Stromal cell of bone marrow (primary cell): ENCODE results near the gene COL16A1.

Experiments
- DNase-seq: peaks from one replicate; pipeline ENCODE4 v3.0.0-alpha.2; 2012; ENCODE audit warnings: low read depth

COL16A1 gene

DNA sequence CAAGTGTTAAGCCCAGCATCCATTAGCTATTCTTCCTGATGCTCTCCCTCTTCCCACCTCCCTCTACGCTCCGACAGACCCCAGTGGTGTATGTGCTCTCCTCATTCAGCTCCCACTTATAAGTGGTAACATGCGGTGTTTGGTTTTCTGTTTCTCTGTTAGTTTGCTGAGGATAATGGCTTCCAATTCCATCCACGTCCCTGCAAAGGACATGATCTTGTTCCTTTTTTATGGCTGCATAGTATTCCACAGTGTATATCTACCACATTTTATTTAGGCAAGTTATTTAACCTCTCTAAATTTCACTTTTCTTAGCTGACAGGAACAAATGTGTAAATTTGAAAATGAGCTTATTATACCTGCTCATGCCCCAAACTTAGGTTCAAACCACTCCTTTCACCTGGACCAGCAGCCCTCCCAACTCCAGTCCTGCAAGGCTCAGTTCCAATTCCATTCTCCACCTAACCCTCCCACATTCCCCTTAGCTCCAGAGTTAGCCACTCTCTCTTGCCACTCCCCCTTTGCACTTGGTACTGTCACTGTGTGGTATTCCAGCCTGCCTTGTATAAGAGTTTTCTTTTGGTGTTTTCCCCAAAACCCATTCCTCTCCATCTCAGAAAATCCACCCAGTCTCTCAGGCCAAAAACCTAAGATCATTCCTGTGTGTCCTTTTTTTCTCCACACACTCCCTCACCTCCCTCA lies 57.4 kb downstream of the COL16A1 start:
- no peak for DNase-seq

DNA sequence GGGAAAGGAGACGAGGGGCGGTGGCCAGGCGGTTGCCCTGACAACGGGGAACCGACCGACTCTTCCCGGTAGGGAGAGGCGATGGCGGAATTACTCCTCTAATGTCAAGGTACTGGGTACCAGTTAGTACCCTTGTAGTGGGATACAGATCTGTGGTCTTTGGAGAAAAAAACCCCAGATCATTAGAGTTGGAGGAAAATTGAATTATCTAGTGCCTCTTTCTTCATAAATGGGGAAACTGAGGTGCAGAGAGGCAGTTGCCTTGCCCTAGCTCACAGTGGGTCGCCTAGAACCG lies 58.6 kb downstream of the COL16A1 start:
- no peak for DNase-seq

DNA sequence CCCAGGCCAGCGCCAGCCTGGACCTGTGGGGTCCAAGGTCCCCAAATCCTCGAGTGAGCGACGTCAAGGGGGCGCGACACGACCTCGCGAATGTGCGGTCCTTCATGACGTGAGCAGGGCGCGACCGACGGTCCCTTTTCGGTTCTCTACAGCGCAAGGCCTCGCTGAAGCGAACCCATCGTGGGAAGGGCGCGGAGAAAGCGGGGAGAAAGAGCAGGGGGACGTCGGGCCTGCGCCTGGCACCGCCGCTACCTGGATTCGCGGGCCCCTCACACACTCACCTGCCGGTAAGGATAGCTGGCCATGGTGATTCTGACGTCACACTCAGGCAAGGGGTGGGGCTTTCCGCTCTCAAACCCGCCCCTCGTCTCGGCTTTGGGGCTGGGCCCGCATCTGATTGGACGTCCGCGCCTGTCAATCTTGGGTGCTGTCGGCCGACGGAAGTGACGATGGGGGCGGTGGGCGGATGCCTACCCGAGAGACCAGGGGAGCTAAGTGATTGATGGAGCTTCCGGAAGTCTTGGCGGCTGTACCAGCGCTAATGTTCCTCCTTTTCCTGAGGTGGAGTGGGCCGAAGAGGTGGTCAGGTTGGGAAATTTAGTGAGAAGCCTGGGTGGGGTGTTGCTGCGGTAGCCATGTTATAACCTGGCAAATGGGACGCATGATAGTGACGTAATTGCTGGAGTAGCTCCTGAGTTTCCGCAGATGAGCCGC lies 59.1 kb downstream of the COL16A1 start, which contains the start of gene PEF1:
Gene PEF1 (minus strand): TSS at position 317 of the 714 bp plus-strand sequence. CDS start 12 bp downstream, at position 305.
- DNase-seq: peak; percentile 94

DNA sequence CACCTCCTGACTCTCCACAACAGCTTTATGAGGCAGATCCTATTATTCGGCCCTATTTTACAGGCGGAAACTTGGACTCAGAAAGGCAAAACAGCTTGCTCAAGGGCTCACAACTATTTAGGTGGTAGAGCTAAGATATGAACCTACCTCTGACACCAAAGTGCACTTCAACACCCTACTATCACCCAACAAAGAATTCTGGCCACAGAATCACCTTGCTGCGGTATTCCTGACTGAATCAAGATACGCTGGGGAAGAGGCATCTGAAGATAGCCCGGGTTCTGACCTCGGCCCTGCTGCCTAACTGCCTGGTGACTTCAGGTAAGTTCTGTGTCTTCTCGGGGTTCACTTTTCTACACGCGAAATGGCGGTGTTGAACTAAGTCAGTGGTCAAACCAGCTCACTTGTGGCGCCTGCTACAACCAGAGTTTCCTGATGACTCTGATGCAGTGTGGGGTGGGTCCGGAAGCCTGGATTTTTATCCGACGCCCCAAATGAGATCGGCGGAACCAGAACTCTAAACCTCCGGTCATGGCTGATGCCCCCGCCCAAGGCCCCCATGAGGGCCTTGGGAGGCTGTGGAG lies 59.7 kb downstream of the COL16A1 start:
- DNase-seq: no peak

DNA sequence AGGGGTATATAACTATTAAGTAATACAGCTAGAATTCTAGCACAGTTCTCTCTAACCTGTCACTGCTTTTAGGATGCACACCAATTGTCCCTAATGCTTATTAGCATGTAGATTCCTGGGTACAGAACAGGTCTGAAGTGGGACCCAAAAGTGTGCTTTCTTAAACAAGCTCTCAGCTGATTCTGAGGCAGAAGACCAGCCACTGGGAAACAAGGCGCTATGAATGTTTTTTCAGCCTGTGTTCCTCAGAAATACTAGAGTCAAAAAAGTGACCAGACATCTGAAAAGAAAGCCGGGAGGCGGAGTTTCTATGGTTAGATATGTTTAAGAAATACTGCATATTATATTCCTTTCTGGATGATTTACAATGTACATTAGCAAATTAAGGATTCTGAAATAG lies 60.9 kb downstream of the COL16A1 start:
- no peak for DNase-seq

DNA sequence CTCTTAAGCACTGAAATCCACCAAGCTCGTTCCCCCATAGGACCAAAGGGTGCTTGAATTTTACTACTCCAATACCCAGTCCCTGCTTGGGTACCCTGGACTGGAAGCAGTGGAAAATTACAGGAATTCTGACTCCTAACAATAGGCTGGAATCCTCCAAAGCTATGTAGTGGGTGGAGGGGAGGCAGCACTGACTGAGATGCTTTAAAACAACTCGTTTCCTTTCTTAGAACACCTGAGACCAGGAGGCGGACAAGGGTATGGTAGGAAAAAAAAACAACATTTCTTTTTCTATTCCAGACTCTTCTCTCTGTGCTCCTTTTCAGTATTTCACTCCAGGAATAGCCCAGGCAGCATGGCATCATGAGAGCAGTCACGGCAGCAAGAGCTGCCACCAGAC lies 61.5 kb downstream of the COL16A1 start:
- DNase-seq: no peak

DNA sequence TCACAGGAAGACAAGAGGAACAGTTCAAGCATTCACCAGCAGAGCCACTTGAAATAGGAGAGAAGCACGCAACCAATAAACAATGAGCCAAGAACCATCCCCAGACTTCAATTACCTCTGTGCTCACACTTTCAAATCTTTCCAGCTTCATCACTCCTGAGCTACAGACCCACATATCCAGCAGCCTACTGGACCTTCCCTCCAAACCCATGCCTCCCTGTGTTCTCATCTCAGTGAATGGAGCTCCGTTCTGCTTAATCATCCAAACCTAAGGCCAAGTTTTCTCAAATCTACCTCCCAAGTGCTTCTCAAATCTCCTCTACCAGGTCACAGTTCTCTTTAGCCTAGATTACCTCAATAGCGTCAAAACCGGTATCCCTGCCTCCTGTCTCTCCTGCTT lies 62.9 kb downstream of the COL16A1 start:
- no peak for DNase-seq

DNA sequence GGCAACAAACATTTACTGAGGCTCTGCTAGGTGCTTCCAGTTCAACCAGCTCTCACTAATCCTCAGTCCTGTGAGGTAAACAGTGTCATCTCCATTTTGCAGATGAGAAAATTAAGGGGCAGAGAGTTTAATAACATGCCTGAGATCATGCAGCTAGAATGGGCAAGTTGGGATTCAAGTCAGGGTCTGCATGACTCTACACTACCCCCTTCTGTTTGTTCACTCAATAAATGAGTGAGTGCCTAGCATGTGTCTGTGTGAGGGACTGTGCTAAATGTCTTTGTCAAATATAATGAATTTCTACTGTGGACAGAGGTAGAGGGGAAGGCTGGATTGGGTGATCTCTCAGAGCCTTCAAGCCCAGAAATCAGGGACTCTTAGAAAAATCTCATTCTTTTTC lies 63.6 kb downstream of the COL16A1 start:
- DNase-seq: no peak

DNA sequence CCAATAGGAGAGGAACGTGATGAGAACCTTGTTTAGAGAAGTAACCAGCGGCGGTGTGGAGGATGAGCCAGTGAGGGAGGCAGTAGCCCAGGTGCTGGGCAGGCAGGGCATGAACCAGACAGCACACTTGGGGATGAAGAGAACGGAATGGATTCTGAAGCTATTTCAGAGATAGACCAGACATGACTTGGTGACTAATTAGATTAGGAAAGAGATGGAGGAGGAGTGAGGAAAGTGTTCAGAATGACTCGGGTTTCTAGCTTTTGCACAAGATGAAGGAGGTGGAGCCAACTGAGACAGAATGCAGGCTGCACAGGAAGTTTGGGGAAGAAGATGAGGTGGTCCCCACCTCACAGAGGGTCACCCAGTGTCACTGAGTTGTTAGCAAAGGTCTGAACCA lies 64.3 kb downstream of the COL16A1 start:
- peak; percentile 49 for DNase-seq

DNA sequence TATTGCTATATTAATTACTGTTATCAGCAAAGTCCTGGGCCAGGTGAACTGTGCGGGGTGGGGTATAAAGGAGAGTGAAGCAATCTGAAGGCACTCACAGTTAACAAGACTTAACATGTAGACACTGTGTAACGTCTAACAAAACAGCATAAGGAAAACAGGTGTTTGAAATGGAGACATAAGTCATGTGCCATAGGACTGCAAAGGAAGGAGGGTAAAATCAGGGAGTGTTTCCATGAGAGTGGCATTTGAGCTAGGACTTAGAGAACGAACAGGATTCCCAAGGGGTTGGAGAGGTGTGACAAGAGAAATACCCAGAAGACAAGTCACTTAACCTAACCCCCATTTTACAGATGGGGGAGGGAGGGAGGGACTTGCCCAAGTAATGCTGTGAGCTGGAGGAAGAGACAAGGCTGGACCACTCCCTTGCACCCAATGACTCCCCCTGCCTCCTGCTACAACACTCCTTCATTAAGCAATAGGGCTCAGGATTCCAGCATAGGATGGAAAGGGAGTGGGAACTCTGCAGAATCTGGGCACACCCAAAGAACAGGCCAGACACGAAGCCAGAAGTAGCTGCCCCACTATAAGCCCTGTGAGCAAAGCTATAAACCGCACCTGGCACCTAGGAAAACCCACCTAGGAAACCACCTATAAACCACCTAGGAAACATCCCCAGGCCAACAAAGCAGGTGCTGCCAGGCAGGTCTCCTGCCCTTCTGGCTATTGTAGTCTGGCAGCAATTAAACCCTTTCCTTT lies 65.7 kb downstream of the COL16A1 start:
- DNase-seq: no peak

DNA sequence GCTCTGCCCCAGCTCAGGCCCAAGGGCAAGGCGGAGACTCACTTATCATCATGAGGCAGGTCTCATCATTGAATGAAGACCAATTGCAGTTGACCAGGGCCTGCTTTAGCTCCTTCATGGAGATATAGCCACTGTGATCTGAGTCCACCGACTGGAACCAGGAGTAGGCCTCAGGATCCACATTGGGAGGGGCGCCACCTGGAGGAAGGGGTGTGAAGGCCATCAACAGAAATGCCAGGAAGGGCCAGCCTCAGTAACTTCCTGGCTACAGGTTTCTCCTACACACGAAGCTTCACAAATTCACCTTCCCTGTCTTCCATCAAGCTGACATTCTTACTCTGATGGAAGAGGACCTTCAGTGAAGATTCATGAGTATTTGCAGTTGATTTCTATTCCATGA lies 70.7 kb downstream of the COL16A1 start:
- DNase-seq: no peak

DNA sequence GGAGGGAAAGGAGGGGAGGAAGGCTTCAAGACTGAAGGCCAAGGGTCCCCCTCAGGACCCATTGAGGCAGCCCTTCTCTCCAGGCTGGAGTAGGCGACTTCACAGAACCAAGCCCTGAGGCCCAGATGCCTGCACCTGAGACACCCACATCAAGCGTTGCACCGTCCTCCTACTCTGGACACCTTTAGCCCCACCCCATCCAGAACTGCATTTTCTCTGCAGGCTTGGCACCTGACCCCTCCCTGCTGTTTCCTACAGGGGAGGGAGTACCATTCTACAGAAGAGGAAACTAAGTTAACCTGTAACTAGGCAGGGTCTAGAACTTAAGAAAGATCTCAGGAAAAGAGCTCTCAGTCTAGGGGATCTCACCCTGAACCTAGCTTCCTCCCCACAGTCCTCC lies 71.2 kb downstream of the COL16A1 start:
- DNase-seq: no peak

DNA sequence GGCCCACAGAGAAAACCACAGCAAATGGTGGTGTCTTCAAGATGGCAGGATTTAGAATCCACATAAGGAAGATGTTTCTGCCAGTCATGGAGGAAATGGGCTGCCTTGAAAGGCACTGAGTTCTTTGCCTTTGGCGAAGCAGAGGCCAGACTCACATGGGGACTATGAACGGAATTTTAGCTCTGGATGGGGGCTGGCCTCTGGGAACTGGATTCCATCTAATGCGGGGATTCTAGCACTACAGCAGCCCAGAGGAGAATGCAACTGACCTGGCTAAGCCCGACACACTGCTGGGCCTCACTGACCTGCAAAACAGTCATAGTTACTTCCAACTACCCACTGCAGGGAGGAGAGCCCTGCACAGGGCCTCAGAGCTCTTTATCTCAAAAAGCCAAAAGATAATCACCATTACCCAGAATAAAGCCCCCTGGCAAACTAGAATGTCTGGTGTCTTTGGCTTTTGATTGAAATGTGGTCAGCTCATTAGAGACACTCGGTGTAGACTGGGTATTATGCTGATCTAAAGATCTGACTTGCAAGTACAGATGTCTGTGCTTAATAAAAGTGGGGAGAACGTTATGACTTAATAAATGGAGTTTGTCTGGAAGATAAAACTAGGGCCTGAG lies 74.8 kb downstream of the COL16A1 start:
- no peak for DNase-seq

DNA sequence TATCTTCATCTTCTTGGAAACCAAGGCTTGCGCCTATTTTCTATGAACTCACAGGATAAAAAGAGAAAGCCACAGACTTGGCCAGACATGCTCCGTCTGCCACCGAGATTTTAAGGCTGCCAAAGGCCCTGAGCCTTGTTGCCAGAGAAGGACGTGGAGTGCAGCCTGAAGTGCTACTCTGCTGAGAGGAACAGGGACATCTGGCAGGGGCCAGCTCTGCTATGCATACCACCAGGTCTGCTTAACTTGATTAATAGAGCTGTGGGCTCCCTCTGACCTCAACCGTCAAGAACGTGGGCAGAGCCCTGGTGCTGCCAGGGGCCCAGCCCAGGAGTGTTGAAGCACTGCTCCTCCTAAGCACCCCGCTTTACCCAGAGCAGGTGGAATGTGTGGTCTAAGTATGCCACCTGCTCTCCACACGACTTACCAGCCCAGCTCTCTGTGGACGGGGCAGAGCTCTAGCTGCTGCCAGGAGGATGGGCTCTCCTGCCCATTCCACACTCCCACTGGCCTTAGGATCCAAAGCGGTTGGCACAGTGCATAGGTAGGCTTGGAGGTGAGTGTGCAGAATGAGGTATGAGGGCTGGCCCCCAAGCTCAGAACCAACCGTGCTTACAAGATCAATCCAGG lies 75.8 kb downstream of the COL16A1 start:
- no peak for DNase-seq

DNA sequence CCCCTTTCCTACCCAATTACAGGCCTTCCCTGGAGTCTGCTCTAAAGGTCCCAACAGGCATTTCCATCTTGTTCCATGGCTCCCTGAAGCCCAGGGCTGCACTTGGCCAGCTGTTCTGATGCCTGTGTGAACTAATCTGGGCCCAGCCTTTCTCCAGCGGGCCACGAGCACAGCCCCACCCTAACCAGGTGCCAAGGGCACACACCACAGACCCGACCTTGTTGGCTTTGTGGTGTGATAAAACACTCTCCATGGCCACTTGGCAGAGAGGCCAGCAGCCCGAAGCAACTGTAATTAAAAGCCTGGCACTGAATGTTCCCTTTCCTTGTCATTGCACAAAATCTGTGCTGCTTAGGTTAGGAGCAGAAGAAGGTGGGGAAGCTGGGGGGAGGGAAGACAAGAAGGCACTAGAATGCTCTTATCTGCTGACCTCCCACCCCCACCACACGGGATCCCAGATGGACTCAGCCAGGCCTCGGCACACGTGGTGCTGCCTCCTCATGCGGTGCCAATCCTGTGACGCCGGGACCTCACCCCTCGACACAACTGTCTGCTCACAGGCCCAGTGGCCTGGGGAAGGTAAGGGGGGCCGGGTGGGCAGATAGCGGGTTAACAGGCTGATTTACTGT lies 76.4 kb downstream of the COL16A1 start:
- no peak for DNase-seq

DNA sequence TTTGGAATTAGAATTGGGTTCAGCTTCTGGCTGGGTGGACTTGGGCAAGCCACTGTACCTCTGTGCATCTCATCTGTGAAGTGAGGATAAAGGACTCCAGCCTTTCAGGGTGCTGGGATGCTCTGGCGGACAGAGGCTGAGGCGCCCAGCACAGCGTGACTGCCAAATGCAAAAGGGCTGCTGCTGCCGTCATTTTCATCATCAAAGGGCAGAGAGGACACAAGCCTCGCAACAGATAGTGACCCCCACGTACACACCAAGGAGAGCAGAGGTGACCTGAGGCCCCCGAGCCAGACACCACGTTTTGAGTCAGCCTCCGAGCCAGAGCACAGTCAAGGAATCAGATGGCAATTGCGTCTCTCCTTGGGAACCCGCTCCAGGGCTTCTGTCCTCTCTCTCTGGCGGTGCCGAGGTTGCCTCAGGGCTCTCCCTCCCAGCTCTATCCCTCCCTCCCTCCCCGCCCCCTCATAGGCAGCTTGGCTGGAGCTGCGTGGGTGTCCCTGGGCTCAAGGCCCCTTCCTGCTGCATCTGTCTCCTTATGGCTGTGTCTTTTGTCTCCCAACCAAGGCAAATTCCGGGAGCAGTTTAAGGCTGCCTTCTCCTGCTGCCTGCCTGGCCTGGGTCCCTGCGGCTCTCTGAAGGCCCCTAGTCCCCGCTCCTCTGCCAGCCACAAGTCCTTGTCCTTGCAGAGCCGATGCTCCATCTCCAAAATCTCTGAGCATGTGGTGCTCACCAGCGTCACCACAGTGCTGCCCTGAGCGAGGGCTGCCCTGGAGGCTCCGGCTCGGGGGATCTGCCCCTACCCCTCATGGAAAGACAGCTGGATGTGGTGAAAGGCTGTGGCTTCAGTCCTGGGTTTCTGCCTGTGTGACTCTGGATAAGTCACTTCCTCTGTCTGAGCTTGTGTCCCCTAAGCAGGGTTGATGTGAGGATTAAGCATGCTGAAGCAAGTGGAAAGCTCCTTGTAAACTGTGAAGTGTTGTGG lies 77.3 kb downstream of the COL16A1 start:
- no peak for DNase-seq

DNA sequence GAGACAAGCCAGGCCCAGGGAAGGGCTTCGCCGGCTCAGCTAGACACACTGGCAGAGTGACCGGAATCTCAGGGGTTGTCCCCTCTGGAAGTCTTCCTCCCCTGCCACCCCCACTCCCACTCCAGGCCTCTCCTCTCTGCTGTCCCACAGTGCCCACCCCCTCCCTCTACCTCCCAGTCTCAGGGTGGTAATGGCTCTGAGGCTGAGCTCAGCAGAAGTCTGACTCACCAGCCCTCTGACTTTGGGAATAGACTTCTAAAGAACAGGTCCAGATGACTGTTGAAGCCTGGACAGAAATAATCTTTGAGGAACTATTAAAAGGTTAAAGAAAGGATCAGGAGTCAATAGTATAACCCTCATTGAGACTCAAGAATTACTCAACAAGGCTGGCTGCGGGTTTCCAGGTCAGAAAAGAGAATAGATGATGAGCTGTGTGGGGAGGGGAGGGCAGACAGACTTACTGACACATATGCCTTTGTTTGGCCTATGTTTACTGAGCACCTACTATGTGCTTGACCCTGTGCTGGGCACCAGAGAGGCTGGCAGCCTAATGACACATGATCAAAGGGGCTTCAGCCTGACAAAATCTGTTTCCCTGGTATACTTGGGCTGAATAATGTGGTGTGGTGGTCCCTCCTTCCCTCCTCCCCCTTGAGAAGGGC lies 78.1 kb downstream of the COL16A1 start:
- peak; percentile 46 for DNase-seq

DNA sequence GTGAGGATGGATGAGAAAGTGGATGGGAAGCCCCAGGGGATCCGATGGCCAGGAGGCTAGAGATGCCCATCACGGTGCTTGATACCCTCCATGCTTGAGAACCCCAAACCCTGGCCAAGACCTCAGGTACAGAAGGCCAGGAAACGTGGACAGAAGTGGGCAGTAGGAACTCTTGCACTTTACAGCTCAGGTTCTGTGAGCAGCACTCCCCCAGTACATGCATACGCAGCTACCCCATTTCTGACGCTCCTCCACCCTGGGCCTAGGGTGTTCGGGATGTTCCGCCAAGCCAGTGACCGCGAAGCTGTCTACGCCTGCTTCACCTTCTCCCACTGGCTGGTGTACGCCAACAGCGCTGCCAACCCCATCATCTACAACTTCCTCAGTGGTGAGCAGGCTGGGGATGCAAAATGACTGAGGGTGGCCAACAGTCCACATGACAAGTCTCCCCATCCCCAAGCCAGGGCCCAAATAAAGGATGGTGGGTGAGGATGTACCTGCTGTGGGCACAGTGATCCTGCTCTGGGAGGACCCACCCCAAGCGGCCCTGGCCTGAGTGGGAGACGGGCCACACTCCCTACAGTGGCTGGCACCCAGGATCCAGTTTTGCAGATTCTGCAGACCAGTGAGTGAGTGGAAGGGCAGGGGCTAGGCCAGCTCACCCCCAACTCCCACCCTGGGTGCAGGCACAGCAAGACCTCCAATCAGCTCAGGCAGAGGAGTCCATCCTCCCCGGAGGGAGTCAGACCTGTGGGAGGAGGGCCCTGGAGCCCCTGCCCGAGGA lies 78.9 kb downstream of the COL16A1 start:
- no peak for DNase-seq

DNA sequence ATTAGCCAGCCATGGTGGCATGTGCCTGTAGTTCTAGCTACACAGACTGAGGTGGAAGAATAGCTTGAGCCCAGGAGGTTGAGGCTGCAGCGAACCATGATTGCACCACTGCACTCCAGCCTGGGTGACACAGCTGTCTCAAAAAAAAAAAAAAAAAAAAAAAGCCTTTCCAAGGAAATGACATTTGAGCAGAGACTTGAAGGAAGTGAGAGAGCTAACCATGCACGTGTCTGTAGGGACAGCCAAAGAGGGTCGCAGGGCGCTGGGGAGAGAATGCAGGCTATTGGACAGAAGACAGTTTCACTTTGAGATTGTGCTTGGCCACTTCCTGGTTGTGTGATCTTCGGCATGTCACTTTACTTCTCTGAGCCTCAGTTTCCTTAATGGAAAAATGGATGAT lies 79.5 kb downstream of the COL16A1 start:
- no peak for DNase-seq
